ENCODE data around the gene ANXA11.

The ANXA11 gene

DNA sequence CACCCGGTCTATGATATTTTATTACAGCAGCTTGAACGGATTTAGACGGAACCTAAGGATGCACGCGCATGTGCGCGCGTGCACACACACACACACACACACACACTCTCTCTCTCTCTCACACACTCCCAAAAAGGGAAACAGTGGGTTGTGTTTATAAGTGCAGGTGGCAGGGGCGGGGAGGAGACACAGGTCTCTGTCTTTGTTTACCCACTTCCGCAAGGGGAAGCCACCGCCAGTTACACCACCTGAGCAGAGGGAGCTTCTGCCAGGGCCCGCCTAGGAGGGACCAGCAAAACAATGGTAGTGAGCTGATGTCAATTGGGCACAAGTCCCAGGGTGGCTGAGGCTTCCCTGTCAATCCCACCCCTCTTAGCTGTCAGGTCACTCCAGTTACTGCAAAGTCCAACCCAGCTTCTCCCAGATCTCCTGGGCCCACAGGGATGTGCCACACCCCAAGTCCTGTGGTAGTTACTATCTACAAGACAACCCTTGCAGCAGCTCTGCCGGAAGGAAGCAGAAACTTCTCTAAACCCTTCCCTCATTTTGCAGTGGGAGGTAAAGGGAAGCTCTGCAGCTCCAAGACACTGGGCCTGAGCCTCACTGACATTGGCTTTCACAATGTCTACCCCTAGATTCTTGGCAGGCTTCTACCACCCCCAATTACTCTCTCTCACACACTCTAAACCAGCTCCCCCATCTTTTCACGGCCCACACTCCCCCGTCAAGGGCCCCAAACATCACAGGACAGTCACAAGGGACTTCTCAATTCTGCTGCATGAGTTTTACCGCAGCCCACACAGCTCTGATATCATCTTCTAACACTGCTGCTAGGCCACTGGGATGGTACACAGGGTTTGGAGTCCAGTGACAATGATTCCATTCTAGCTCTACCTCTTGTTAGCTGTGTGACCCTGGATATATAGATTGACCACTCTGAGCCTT, 17.6 kb downstream of the ANXA11 start:
- DNase-seq (ENCODE audit: low read depth), result no peak

DNA sequence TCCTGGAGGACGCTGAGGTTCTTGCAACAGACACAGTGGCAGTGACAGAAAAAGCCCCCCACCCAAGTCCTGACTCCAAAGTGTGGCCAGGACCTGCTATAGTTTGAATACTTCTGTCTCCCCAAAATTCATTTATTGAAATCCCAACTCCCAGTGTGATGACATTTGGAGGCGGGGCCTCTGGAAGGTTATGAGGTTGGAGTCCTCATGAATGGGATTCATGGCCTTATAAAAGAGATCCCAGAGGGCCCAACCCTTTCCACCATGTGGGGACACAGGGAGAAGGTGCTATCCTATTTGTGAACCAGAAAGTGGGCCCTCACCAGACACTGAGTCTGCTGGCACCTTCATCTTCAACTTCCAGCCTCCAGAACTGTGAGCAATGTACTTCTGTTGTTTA, 18.3 kb downstream of the ANXA11 start:
- DNase-seq (ENCODE audit: low read depth), result no peak

DNA sequence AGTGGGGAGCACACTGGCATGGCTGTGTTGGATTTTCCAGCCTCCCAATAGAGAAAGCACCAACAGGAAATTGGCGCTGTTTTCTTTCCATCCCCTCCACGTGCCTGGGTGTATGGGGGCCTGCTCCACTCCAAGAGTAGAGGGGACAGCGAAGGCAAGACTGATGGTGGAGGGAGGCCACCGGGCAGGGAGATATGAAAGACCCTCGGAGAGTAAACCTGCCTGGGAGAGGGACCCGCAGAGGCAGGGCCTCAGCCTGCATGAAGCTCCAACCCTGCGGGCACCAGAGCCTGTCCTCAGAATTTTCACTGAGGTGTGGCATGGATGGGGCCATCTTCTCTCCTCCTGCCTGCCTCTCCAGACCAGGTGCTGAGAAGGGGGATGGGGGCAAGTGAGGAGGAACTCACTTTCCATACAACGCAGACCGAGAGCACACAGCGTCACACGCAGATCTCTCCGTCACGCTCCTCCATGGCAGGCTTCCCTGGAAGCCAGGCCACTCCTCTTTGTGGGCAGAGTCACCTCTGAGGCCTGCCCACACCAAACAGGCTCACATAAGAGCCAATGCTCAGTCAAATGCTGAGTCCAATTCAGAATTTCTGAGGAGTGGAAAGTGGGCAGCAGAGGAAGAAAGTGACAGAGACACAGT, 18.8 kb downstream of the ANXA11 start:
- no peak for DNase-seq (ENCODE audit: low read depth)

DNA sequence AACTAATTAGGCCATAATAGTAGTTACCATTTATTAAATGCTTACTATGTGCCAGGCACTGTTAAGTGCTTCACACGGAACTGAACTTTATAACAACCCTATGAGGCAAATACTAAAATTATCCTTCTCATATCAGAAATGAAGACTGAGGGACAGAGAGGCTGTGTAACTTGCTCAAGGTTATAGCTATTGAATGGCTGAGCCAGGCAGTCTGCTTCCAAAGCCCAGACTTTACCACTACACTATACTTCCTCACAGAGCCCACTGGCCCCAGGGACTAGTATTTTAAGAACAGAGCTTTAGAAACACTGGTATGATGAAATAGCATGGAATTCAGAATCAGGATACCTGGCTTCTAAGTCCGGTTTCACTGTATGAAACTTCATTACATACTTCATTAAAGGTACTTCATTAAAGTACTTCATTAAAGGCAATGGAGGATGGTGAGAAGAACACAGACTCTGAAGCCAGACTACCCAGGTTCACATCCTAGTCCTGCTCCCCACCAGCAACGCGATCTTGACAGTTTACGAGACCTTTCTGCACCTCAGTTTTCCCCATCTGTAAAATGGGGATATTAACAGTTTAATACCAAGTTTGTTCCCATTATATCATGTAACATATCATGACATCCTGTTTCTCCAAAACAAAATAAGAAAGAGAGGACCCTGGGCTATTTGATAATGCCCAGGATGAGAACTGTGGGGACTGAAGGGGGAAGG, 19.6 kb downstream of the ANXA11 start:
- no peak for DNase-seq (ENCODE audit: low read depth)

DNA sequence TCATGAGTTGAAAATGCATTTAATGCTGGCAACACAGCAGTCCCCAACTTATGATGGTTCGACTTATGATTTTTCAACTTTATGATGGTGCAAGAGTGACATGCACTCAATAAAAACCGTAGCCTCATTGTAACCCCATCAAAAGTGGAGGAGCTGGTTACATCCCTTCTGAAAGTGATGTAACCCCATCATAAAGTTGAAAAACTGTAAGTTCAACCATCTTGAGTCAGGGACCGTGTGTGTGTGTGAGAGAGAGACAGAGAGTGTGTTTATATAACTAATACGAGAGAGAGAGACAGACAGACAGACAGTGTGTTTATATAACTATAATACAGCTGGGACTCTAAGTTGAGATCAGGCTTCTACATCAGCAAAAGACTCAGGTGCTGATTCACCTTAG, 21.0 kb downstream of the ANXA11 start:
- no peak for DNase-seq (ENCODE audit: low read depth)

DNA sequence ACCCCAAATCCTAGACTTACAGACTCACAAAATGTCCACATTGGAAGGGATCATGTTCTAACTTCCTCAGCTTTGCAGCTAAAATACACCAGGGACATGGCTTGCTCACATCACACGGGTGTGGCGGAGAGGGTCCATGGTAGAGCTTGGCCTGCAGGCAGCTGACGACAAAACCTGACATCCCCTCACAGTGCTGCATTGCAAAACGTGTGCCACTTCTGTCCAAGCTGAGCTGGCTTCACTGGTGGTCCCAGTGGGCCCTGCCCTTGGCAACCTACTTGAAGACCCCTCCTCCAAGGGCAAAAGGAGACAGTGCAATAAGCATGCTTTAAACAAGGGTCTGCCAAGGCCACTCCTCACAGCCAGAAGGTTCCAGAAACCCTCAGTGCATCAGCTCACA, 21.9 kb downstream of the ANXA11 start:
- DNase-seq (ENCODE audit: low read depth), result no peak

DNA sequence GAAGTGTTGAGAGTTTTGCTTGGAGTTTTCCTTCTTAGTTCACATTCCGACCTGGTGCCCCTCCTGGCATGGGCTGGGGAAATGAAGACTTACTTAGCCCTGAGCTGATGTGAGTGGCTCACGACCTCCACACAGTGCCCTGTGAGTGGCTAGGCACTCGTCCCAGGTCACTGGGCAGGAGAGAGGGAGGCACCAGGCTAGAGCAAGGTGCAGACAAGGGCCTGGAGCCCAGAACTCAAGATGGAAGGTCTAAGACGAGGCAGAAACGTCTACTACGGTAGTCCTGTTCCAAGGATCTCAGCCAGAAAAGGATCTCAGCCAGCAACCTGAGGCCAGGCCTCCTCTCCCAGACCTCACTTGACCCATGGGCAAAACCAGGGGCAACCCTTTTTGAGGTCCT, 22.4 kb downstream of the ANXA11 start:
- no peak for DNase-seq (ENCODE audit: low read depth)

DNA sequence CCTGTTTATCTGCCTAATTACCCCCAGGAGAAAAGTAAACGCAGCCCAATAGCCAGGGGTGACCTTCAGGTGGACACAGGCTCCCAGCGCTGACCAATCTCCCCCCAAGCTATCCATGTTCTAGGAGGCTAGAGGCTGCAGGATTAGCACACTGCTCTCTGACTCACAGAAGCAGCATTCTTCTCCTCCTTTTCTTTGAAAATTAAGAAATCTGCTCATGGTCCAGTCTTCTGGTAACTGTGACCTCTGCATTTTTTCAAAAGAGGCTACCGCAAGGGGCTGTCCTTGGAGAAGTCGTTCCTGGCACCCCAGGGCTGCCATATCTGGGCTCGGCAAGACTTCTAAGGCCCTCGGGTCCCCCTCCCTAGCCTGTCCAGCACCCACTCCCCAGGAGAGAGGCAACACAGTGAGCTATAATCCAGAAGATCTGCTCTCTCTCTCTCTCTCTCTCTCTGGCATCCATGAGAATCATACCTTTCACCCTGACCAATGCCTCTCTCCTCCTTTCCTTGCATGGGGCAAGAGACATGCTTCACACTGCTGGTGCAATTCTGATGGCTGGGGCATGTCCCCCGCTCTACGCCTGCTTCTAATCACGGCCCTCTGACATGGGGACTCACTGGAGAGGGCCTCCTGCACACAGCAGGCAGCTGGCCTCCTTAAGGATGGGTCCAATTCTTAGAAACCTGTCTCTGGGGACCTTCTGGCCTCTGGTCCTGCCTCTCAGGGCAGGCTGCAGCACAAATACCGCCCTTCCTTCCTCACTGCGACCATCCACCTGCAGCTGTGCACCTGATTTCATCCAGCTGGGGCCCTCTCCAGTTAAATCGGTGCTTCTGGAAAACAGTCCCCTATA, 27.3 kb downstream of the ANXA11 start:
- DNase-seq (ENCODE audit: low read depth), result no peak

DNA sequence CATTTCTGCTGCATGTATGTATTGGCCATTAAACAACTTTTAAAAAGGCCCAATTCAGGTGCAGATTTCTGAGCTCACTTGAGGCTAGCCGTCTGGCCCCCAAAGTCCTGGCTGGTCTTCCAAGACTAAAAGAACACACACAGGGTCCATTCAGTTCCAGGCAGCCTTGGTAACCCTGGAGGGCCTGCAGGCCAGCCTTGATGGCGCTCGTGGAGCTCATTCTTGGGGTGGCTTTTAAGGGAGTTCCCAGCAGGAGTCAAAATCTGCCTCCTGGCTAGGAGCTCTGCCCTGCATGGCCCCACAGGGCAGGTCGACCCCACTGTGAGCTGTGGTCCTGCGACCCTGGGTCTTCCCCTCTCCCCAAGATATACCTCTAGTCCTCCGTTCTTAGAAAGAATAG, 28.8 kb downstream of the ANXA11 start:
- DNase-seq (ENCODE audit: low read depth), result no peak

DNA sequence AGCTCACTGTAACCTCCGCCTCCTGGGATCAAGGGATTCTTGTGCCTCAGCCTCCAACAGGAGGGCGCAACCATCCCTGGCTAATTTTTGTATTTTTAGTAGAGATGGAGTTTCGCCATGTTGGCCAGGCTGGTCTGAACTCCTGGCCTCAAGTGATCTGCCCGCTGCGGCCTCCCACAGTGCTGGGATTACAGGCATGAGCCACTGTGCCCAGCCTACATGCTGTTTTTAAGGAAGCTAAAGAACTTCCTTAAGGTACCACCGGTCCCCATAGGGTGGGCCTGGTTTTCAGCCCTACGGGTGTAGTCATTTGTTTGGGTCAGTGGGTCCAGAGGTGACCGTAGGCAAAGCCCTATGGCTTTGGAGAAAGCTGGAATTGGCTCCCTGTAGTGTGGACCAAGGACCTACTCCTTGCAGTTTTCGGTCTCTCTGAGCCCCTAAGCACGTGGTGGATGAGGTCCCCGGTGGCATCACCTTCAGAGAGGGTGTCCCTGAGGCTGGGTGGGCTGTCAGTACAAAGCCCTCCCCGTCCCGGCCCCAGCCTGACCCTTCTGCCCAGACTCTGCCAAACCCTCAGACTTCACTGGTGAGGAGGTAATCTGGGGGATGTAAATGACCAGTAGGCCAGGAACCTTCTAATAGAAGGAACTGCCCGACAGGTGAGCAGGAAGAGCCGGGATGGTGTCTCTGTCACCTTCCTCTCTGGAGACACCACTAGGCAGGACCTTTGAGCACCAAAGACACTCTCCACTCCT, 30.5 kb downstream of the ANXA11 start:
- DNase-seq (ENCODE audit: low read depth), result no peak

DNA sequence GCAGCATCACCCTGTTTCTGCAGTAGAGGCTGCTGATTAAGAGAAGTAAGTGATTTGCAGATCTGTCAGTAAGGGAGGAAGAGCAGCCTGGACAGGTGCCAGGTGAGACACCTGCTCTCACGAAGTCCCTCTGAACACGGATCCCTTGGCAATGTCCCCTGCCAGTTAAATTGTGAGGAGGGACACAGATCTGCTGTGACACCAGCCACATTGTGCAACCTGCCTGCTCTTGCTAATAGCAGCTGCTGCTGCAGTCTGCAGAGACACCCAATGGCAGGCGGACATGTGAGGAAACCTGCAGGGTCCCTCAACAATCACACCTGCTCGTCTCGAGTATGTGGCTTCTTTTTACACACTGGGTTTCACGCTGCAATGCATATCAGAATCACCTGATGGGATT, 31.9 kb downstream of the ANXA11 start:
- DNase-seq (ENCODE audit: low read depth), result no peak

DNA sequence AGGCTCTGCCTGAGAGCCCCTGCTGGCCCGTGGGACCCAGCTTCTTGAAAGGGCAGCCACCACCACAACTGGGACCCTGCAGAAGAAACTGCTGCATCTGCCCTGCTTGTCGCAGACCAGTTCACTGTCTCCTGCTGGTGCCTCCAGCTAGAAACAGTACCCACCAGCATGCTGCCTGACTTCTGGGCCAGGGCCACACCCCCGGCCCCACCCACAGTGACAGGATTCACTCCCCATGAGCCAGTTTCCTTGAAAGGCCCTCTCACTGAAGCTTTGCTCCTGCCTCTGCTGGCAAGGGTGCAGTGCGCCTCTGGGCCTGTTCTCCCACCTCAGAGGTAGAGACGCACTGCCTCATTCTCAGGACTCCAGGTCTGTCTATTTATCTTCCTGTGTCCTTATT, 32.4 kb downstream of the ANXA11 start:
- DNase-seq (ENCODE audit: low read depth), result no peak

DNA sequence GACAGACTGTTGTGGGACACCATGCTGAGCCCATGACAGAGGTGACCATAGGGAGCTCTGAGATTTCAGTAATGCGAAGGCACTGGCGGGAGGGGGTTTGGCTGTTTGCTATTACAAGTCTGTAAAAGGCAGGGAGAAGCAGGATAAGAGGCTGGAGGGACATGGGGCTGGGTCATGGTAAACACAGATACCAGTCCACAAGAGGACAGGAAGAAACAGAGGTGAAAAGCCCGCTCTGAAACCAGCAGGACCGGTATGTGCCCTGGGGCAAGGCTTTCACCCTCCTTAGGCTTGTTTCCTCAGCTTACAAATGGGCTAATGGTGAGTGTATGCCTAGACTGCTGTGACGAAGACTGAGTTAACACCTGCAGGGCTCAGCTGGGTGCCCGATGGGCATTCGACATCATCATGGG, 34.1 kb downstream of the ANXA11 start:
- DNase-seq (ENCODE audit: low read depth), result no peak

DNA sequence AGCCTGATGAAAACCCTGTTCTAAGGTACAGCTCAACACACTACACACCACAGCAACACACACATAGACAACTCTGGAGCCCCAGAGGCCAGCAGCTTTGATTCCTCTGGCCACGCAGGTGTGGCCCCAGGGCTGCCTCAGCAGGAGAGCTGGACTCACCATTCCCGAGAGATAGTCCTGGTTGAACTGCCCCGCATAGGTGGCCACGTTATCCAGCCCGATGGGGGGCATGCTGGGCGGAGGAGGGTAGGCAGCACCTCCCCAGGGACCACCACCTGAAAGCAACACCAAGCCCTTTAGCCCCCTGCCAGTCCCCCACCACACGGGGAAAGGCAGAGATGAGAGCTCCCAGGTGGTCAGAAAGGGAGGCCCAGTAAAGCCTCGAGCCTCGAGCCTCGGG, 34.7 kb downstream of the ANXA11 start:
- DNase-seq (ENCODE audit: low read depth), result no peak

DNA sequence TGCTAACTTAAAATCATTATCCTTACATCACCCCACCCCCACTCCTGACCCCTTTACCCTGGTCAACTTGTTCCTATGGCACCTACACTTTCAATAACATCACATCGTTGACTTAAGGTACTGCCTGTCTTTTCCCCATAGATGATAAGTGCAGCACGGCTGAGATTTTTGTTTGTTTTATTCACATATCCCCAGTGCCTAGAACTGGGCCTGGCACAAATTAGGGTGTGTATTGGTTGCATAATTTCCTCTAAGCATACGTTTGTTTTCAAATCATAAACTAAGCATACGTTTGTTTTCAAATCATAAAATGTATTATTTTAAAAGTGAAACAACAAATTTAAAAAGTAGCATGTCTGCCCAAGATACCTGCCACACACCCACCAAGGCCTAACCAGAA, 35.3 kb downstream of the ANXA11 start:
- DNase-seq (ENCODE audit: low read depth), result no peak

DNA sequence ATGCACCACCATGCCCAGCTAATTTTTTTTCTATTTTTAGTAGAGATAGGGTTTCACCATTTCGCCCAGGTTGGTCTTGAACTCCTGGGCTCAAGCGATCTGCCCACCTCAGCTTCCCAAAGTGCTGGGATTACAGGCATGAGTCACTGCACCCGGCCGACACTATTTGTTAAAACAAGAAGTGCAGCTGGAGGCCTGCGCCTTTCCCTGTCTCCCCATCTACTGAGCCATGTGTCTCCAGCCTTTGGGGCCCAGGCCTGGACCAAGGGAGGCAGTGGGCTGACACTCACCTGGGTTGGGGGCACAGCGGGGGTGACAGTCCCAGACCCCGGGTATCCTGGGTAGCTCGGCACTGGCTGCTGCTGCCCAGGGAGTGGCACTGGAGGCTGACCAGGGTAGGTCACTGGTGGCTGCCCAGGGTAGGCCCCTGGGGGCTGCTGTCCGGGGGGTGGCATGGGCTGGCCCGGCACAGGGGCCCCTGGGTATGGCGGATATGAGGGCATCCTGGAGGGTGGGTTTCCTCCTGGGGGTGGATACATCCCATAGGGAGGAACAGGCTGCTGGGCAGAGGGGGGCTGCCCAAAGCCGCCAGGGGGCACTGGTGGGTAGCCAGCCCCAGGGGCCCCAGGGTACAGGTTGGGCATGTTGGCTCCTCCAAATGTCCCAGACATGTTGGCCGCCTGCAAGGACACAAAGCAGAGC, 36.5 kb downstream of the ANXA11 start:
- DNase-seq (ENCODE audit: low read depth), result no peak

DNA sequence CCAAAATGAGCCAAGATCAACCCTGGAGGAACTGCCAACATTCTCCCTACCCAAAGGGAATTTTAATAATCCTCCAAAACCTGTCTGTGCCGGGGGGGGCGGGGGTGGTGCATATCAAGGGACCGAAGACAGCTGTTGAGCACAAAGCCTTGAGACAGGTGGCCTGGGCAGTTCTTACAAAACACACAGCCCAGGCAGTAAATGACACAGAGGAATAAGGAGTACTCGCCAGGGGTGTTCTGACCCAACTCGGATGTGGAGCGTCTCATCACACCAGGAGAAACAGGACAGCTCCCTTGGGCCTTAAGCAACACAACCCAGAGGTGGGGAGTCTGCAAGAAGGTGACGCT, 37.2 kb downstream of the ANXA11 start:
- no peak for DNase-seq (ENCODE audit: low read depth)

DNA sequence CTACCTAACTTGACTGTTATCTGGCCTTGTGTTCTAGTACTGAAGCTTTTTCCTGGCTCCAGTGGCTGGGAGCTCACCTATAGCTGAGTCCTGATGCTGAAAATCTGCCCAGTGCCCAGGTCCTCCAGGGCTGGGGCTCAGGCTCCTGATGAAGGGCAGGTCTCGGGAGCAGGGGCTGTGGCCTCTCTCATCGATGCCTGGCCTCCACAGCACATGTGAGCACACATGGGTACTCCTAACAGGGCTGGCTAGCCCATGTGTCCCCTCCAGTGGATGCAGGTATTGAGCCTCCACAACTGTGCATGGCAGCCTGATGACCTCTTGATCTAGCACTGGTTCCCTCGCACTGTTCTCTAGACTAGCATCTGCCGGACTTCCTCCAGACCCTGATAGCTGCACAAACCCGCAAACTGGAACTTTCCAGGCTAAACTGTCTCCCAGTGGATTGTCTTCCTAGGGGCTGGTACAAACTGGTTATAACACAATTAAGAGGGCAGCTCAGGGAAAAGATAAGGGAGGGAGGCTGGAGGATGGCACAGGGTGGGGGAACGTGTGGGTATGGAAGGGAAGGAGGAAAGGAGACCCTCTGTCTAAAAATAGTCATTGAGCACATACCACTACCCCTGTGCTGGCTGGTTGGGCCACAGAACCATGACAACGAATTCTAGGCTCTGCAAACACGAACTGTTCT, 37.7 kb downstream of the ANXA11 start:
- no peak for DNase-seq (ENCODE audit: low read depth)

DNA sequence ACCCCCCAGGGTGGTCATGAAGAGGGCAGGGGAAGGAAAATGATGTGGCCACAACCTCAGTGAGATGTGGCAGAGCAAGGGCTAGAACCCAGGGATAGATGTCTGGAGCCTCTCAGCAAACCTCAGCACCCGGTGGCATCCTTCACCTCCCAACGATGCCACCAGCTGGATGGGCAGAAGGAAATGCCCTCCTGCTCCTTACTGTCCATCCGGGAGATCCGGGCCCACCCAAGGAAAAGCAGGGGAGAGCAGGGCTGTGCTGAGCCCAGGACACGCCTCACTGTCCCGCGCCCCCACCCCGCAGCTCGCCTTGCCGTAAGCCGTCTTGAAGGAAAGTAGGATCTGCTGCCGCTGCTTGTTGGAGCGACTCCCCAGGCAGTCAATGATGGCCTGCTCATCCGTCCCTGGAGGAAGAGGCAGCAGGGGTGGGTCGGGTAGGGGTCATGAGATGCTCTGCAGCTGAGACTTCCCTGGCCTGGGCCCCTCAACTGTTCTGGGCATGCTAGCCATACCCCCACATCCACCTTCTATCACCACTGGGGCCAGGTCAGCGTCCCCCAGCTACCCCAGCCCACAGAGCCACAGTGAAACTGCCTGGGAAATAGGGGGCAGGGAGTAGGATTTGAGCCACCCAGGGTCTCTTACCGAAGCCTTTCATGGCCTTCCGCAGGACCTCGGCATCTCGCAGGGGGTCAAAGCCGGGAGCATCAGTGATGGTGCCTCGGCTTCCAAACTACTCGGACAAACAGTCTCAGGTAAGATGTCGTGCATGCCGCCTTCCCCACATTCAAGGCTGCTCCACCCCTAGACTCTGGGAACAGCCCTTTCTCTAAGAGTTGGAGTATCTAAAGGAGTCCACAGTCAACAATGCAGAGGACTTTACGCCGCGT, 38.5 kb downstream of the ANXA11 start:
- no peak for DNase-seq (ENCODE audit: low read depth)
